Activated gamma-delta T cell treated with anti-CD3 and anti-CD28 coated beads, Interleukin-2, amount 50 U/mL, for 16 hours (primary cell): ENCODE data around the gene CCNB2.
A peak's percentile ranks its signal among the peaks of the same experiment; 100 is the strongest.
"Not testable (repeated sequence)": the region's sequence is repeated elsewhere in the genome, so short reads cannot be mapped to it uniquely, and the experiment has no call there.

Source experiments
- DNase-seq: peaks from one replicate; pipeline ENCODE4 v3.0.0-alpha.2; 2020; ENCODE audit warnings: low read depth

The CCNB2 gene

DNA sequence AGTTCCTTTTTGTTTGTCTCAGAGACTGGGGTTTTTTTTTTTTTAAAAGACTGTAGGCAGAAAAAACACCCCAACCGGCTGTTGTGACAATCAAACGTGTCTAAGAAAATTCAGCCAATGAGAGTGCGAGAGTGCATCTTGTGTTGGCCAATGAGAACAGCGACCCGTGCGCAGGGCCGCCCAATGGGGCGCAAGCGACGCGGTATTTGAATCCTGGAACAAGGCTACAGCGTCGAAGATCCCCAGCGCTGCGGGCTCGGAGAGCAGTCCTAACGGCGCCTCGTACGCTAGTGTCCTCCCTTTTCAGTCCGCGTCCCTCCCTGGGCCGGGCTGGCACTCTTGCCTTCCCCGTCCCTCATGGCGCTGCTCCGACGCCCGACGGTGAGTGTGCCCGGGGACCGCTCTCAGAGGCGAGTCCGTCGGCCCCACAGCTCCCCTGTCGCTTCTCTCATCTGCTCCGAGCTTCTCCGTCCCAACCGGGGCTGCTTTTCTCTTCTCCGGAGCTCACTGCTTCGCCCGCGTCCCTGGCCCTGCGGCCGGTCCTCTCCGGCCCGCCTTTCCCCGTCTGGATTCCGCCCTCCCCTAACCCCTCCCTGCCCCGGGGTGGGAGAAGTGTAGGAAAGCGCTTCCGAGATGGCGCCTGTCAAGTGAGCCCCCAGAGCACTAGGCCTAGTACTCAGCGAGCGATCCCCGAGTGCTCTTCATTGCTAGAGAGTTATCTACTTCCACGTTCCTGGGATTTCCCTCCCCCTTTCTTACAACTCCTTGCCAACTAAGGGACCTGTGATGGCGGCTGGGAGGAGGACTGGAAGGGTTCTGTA is at the start of gene CCNB2:
TSS of gene CCNB2 (plus strand) at position 235 of the 821 bp plus-strand sequence. CDS start at position 358, 123 bp downstream.
- DNase-seq, result peak; percentile 73

DNA sequence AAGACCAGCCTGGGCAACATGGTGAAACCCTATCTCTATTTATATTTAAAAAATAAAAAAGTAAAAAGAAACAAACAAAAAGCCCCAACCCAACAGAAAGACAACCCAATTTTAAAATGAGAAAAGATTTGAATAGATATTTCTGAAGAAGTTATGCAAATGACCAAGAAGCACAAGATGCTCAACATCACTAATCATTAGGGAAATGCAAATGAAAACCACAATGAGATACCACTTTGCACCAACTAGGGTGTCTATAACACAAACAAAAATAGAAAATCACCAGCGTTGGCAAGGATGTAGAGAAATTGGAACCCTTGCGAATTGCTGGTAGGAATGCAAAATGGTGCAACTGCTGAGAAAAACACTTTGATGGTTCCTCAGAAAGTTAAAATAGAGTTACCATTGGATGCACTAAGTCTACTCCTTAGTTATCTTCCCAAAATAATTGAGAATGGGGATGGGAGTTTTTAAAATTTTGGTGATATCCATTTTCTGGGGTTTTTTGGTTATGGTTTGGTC is 45.8 kb upstream of the CCNB2 start:
- DNase-seq, result no peak

DNA sequence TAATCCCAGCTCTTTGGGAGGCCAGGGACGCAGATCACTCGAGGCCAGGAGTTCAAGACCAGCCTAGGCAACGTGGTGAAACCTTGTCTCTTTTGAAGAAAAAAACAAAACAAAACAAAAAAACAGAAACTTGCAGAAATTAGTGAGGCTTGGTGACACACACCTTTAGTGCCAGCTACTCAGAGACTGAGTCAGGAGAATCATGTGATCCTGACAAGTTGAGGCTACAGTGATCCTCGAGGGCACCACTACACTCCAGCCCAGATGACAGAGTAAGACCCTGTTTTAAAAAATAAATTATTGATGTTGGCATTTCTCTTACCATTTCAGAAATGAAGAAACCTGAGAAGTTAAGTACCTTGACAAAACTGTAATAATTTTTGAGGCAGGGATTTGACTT is 44.6 kb upstream of the CCNB2 start:
- DNase-seq, result no peak

DNA sequence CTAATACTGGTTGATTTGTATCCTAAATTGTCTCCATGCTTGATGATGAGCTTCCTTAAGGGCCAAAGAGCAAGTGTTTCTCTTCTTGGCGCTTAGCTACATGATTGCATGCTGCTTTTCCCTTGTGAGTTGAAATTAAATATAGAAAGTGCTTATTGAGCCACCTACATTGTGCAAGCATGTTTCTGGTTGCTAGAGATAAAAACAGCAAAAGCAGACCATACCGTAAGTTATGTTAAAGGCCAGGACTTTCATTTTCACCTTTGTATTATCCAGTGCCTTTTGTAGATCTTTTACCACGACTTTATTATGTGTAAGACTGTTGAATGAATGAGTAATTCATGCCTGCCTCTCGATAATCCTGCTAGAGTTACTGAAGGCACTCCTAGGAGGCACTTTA is 41.9 kb upstream of the CCNB2 start:
- DNase-seq, result no peak

DNA sequence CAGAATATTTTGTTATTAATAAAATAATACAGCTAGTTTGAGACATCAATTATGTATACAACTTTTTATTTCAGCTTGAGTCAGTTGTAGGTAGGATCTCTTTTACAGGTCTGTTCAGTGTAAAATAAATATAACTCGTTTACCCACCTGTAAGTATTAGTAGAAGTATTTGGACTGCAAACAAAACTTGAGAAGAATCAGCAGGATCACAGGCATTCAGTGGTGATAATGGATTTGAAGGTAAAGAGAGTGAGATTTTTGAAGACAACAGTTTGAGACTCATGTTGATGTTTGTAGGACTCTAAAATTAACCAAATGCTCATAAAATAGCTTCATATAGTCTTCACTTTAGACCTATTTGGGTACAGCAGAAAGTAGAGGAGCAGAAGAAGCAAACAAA is 35.5 kb upstream of the CCNB2 start:
- no peak for DNase-seq

DNA sequence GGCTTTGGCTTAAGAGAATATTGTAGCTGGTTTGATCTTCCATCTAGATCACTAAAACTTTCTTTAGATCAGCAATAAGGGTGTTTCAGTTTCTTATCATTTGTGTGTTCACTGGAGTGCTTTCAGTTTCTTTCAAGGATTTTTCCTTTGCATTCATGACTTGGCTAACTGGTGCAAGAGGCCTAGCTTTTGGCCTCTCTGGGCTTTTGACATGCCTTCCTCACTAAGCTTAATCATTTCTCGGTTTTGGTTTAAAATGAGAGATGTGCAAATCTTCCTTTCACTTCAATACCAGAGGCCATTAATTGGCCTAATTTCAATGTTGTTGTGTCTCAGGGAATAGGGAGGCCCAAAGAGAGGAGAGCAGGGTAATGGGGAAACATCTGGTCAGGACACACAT is 30.3 kb upstream of the CCNB2 start:
- DNase-seq, result no peak

DNA sequence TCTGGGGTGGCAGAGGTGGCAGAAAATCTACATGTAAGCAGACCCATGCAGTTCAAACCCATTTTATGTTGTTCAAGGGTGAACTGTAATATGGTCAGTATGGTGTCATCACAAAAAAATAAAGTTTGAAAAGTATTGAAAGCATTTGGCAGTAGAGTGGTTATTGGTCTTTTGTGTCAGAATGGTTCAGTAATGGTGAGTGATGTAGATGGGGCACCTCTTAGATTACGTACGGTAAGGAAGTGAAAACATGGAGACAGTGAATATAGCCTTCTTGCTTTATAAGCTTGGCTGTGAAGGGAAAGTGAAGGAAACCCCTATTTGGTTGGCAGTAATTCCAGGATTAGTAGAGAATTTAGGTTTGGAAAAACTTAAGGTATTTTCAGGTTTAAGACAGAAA is 17.2 kb upstream of the CCNB2 start:
- DNase-seq, result no peak

DNA sequence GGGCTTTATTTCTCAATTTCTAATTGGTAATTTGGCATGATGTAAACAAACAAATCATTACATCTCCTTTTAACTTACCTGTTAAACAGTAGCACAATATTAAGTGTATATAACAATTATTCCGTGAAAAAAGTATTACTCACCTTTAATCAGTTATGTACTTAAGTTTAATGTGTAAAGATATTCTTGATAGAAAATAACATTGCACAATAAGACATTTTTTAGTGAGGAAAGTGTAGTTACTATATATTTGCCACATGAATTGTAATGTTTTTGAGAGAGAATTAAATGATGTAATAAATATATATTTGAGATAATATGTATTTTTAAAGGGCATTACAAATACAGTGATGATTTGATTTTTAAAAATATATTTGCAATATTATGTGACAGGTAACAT is 10.9 kb upstream of the CCNB2 start:
- DNase-seq, result no peak

DNA sequence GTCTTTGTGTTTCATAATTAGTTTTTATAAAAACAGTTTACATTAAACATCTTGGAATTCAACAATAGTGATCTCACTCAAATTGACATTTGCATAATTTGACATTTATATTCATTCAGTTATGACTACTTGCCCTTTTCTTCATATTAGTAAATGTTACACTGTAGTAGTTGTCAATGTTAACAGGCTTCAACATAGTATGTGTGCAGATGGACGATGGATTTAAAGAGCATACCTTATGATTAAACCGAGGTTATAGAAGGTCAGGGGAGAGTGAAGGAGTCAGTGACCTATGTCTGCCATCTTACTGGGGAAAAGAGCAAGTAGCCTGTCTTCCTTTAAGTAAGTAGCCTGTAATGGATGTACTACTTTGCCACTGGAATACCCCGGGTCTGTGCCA is 8.5 kb upstream of the CCNB2 start:
- no peak for DNase-seq

DNA sequence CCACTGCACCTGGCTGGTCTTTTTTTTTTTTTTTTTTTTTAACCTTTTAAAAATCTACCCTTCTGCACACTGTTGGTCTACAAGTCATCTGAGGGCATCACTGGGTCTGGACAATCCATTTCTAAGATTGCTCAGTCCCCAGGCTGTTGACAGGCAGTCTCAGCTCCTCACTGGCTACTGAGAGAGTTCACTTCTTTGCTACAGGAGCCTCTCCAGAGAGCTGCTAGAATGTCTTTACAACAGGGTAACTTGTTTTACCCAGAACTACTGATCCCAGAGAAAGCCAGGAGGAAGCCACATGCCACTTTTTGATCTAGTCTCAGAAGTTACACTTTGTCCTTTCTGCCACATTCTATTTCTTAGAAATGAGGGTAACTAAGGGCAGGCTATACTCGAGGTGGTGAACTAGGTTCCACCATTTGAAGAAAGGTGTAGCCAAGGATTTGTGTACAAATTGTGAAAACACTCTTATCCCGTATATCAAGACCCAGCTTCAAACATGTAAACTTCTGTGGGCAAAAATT is 5.7 kb upstream of the CCNB2 start:
- no peak for DNase-seq

DNA sequence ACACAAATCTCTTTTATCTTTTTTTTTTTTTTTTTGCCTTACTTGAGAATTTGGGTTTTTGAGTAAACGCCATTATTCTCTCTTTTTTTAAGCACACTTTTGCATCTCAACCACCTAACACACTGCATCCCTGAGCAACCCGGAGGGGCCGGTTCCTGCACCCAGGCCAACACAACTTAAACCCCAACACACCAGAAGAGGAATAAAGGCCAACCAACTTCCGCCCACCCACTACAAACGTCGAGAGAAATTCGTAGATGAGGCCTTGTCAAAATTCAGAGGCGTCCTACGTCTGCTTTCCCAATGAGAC is 389 bp upstream of the CCNB2 start:
- no peak for DNase-seq

DNA sequence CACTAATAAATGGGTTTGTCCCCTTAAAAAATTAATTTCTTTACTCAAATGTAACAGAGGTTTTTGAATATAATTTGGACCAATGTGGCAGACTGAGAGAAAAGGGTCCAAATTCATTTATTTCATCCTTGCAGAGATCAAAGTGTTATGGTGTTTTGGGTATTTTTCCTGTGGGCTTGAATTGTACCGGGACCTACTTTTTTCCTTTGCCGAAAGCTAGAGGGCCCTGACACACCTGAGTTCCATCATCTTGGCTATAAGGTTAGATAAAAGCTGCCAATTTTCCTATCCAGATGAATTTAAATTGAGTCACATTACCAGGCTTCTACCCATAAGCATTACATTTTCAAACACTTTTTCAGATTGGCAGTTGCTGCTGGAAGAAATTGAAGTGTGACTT is 908 bp downstream of the CCNB2 start:
- no peak for DNase-seq

DNA sequence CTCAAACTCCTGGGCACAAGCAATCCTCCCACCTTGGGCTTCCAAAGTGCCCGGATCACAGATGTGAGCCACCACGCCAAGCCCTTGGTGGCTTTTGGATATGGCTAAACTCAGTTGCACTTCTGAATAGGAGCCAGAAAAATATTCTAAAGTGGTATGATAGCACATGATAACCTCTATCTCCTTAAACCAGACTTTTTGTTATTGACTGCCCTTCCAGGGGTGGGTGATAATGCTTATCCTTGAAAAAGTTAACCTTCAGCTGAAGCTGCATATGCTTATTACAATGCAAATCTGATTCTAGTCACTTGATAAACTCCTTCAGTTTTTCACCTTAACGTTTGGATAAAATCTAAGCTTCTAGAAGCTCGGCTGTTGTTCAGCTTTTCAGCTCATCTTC is 6.3 kb downstream of the CCNB2 start:
- no peak for DNase-seq

DNA sequence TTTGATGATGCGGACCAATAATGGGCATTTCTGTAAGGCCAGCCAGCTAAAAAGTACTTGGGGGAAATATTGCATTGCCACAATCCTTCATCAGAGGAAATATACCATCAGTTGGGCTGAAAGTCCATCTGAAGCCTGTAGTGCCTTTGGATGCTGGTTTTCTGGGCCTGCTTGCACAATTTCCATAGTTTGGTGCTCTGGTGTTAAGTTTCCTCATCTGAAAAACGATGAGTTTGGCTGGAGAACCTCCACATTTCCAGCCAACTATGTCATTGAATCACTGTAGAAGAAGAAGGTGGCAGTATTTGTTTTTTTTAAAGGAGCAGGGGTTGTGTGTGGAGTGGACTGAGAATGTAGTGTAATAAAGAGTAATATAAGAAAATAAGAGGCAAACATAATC is 10.1 kb downstream of the CCNB2 start:
- no peak for DNase-seq

DNA sequence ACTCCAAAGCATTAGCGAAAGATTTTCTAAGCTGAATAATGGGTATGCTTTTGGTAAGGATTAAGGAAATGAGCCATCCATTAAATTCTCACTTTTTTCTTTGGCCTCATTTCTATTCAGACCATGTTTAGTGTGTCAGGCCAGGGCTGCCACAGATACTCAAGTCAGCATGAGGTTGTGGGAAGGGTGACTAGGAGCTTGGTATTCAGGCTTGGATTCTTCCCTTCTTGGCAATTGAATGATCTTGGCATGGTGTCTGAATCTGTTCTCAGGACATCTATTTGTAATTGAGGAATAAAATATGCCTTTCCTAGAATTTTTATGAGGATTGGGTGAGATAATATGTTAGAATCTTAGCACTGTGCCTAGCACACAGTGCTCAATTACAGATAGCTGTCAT is 11.2 kb downstream of the CCNB2 start:
- DNase-seq, result no peak

DNA sequence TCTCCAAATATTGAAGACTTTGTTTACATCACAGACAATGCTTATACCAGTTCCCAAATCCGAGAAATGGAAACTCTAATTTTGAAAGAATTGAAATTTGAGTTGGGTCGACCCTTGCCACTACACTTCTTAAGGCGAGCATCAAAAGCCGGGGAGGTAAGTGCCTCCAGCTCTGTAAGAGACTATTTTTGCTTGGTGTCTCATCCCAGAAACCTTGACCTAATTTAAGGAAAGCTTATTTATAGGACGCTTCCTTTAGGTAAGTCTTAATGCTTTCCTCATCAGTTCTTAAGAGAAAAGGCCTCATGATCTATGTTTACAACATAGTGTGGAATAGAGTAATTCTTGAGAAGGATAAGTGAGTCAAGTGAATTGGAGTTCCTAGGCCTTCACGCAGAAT is 11.8 kb downstream of the CCNB2 start:
- no peak for DNase-seq

DNA sequence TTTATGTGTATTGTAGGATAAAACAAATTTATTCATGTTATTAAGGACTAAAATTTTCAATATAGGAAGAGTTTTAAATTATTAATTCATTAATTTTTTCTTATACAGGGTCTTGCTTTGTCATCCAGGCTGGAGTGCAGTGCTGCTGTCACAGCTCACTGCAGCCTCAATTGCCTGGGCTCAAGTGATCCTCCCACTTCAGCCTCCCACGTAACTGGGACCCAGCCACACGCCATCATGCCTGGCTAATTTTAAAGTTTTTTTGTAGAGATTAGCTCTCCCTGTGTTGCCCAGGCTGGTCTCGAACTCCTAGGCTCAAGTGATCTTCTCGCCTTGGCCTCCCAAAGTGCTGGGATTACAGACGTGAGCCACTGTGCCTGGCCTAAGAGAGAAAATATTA is 14.7 kb downstream of the CCNB2 start:
- DNase-seq, result no peak

DNA sequence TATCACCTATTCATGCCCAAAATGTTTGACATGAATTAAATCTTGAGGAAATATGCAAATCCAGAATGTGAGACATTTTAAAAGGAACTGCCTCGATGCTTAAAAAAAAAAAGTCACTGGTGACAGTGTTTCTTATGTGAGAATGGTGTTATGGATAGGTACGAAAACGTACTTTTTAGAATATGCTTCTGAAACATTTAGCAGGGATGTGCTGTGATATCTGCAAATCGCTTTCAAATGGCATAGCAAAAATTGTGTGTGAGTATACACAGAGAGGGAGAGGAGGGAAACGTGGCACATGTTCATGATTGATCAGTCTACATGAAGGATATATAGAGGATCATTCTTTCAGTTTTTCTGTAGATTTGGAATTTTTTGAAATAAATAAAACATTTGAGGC is 16.0 kb downstream of the CCNB2 start:
- no peak for DNase-seq

DNA sequence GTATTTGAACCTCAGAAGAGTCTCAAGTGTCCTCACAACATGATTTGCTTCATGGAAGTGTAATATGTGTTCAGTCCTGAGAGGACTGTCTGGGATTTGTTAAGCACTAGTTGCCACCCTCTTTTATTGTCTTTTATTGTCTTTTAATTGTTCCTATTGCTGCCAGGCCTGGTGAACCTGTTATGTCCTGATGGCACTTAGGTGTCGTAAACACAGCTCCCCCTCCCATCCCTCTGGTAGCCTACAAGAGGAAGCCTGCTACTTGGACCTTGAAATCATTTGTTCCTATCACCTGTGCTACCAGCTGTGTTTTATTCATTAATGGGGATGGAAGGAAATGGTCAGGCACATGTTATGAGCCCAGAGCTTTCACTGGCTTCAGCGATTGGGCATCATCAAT is 19.3 kb downstream of the CCNB2 start:
- no peak for DNase-seq

DNA sequence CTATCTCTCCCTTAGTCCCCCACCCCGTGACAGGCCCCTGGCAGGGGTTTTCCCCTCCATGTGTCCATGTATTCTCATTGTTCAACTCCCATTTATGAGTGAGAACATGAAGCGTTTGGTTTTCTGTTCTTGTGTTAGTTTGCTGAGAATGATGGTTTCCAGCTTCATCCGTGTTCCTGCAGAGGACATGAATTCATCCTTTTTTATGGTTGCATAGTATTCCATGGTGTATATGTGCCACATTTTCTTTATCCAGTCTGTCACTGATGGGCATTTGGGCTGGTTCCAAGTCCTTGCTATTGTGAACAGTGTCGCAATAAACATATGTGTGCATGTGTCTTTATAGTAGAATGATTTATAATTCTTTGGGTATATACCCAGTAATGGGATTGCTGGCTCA is 20.7 kb downstream of the CCNB2 start:
- not testable (repeated sequence) for DNase-seq

DNA sequence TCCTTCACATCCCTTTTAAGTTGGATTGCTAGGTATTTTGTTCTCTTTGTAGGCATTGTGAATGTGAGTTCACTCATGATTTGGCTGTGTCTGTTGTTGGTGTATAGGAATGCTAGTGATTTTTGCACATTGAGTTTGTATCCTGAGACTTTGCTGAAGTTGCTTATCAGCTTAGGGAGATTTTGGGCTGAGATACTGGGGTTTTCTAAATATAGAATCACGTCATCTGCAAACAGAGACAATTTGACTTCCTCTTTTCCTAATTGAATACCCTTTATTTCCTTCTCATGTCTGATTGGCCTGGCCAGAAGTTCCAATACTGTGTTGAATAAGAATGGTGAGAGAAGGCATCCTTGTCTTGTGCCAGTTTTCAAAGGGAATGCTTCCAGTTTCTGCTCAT is 22.3 kb downstream of the CCNB2 start:
- DNase-seq, result not testable (repeated sequence)

DNA sequence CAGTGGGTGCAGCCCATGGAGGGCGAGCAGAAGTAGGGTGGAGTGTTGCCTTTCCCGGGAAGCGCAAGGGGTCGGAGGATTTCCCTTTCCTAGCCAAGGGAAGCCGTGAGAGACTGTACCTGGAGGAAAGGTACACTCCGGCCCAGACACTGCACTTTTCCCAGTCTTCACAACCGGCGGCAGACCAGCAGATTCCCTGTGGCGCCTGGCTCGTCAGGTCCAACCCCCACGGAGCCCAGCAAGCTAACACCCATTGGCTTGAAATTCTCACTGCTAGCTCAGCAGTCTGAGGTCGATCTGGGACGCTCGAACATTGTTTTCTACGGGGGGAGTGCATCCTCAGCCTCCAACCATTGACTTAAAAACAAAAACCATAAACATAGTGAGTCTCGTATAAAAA is 26.5 kb downstream of the CCNB2 start:
- DNase-seq, result no peak

DNA sequence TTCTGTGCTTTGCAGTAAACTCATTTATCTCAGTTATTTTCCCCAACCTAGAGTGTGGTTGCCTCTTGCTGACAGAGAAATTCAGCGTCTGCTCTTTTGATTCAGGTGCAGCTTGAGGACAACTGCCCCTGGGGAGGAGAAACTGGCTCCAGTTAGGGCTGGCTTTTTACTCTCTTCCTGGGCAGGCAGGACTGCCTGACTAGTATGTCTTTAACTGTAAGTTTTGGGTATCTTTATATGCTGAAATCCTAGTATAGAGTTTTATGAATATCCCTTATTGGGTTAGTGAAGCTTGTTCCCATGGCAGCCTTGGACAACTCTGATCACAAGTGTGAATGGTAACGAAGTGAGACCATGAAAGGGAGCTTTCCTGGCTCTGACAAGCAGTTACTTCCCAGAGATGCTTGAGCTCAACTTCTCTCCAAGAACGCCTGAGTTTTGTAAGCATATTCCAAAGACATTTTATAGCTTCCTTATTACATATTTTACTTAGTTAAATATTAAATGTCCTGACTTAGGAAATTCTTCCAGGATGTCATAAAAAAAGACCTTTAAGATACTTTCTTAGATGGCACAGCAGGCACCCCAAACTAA is 27.1 kb downstream of the CCNB2 start:
- no peak for DNase-seq

DNA sequence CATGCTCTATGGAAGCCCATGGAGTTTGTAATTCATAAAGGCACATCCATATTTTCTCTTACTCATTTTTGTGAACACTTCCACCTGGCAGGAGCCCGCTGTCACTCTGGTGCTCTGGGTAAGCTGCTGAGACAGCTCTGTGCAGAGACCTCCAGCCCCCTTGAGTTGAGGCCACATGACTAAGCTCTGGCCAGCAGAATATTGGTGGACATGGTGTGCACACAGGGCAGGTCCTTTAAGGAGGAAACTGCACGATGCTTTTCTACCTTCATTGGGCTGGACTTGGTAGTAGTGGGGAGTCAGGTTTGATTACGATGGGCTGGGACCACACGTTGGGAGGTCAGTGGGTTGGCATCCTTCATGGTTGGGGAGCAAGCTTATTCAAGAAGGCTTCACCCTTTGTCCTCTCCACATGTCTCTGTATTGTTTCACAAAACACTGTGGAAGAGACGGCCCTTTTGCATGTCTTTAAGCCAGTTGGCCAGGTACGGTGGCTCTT is 29.0 kb downstream of the CCNB2 start:
- DNase-seq, result no peak
